SK-N-SH (cell line): ENCODE data around the gene HES1. TPM values are rescaled to one million over a fixed set of nuclear protein-coding genes. Genes with fewer than 3 reads are reported as not detected.
"Not testable (repeated sequence)": the region's sequence is repeated elsewhere in the genome, so short reads cannot be mapped to it uniquely, and the experiment has no call there.

ENCODE experiments used
- CTCF ChIA-PET: fragments of 300-600, 350-600 bp; formaldehyde crosslinking; extraction: SDS; loops from one replicate; lab custom pipeline; 2021; lab: Yijun Ruan, JAX
- POLR2A ChIA-PET: fragments of 350-600 bp; sonication (Branson Sonifier 250); formaldehyde crosslinking; extraction: SDS; loops from one replicate; lab custom pipeline; 2020; ENCODE audit warnings: antibody characterized with exemption, inconsistent platforms; lab: Yijun Ruan, JAX
- DNase-seq: peaks from one replicate; pipeline ENCODE4 v3.0.0; 2012
- H2AFZ ChIP-seq: fragments of 200-600 bp; sonication (generic); 2 replicates; pipeline ENCODE4 v1.8.1; 2016; ENCODE audit warnings: antibody characterized with exemption, mild to moderate bottlenecking, low read depth
- H3F3A ChIP-seq: fragments of 200-600 bp; sonication (generic); replicated peaks from 2 replicates; pipeline ENCODE3; 2016; ENCODE audit warnings: antibody characterized with exemption, mild to moderate bottlenecking; ENCODE audit not compliant: insufficient read depth
- H3K27ac ChIP-seq, 2 experiments: fragments of 200-500 bp in 1 of 2; fragments of 200-600 bp in 1 of 2; sonication (Bioruptor generic) in 1 of 2; sonication (generic), shearing (Covaris generic) in 1 of 2; 2 replicates each; pipeline versions ENCODE4 v1.5.1 to v1.6.1; 2014 to 2016; ENCODE audit warnings: low read depth in 2 of 2, inconsistent platforms in 1 of 2, low read length in 1 of 2, mild to moderate bottlenecking in 1 of 2, mixed read lengths in 1 of 2
- H3K27me3 ChIP-seq: fragments of 200-600 bp; sonication (generic), shearing (Covaris generic); 2 replicates; pipeline ENCODE4 v1.6.1; 2016; ENCODE audit warnings: mixed run types; ENCODE audit not compliant: insufficient read depth
- H3K36me3 ChIP-seq, 2 experiments: fragments of 200-500 bp in 1 of 2; fragments of 200-600 bp in 1 of 2; sonication (Bioruptor generic) in 1 of 2; sonication (generic) in 1 of 2; replicated peaks in 1 of 2; 2 replicates each; pipeline versions ENCODE3 to v1.5.1; 2014 to 2016; ENCODE audit warnings: low read length in 1 of 2, mild to moderate bottlenecking in 1 of 2; ENCODE audit not compliant: insufficient read depth in 2 of 2, control insufficient read depth in 1 of 2
- H3K4me1 ChIP-seq, 2 experiments: fragments of 200-500 bp in 1 of 2; fragments of 200-600 bp in 1 of 2; sonication (Bioruptor generic) in 1 of 2; sonication (generic), shearing (Covaris generic) in 1 of 2; 2 replicates each; pipeline versions ENCODE4 v1.5.1 to v1.6.1; 2014 to 2016; ENCODE audit warnings: low read depth in 1 of 2, low read length in 1 of 2, mixed run types in 1 of 2; ENCODE audit not compliant: insufficient read depth in 2 of 2, control insufficient read depth in 1 of 2
- H3K4me2 ChIP-seq: fragments of 200-600 bp; sonication (generic), shearing (Covaris generic); 2 replicates; pipeline ENCODE4 v1.6.1; 2017; ENCODE audit warnings: mixed run types
- H3K4me3 ChIP-seq, 2 experiments: fragments of 200-500 bp in 1 of 2; fragments of 200-600 bp in 1 of 2; sonication (Bioruptor generic) in 1 of 2; sonication (generic), shearing (Covaris generic) in 1 of 2; 2 replicates each; pipeline versions ENCODE4 v1.5.1 to v1.8.1; 2014 to 2016; ENCODE audit warnings: low read depth in 2 of 2, inconsistent platforms in 1 of 2, low read length in 1 of 2, mild to moderate bottlenecking in 1 of 2, mixed read lengths in 1 of 2, moderate library complexity in 1 of 2
- H3K79me2 ChIP-seq: fragments of 200-600 bp; sonication (generic); 2 replicates; pipeline ENCODE4 v1.8.1; 2017; ENCODE audit warnings: mild to moderate bottlenecking; ENCODE audit not compliant: insufficient read depth
- H3K9ac ChIP-seq: fragments of 200-600 bp; sonication (generic); 2 replicates; pipeline ENCODE4 v1.6.1; 2017; ENCODE audit warnings: mixed run types
- H3K9me2 ChIP-seq: fragments of 200-600 bp; sonication (generic); 2 replicates; pipeline ENCODE4 v1.6.1; 2017; ENCODE audit warnings: mixed run types
- H3K9me3 ChIP-seq: fragments of 200-600 bp; sonication (generic); 2 replicates; pipeline ENCODE4 v1.6.1; 2017; ENCODE audit warnings: mixed run types, mild to moderate bottlenecking, moderate library complexity
- H4K20me1 ChIP-seq: fragments of 200-600 bp; sonication (generic); 2 replicates; pipeline ENCODE4 v1.6.1; 2017; ENCODE audit warnings: mild to moderate bottlenecking, mixed run types; ENCODE audit not compliant: insufficient read depth
- CHD2 ChIP-seq: fragments of 150-350 bp; IDR thresholded peaks from 2 replicates; pipeline ENCODE4 v1.6.1; 2018; ENCODE audit warnings: low read length; ENCODE audit not compliant: partially characterized antibody
- FOXM1 ChIP-seq: IDR thresholded peaks from 2 replicates; pipeline ENCODE4 v1.4.0; 2012; ENCODE audit warnings: low read depth, mild to moderate bottlenecking
- GATA2 ChIP-seq: sonication (generic); formaldehyde crosslinking; IDR thresholded peaks from 2 replicates; pipeline ENCODE4 v1.5.0; 2020; ENCODE audit warnings: mild to moderate bottlenecking, missing genetic modification reagents
- IRF3 ChIP-seq: fragments of 150-350 bp; IDR thresholded peaks from 2 replicates; pipeline ENCODE4 v1.6.1; 2016; ENCODE audit warnings: mild to moderate bottlenecking, low read depth, low read length
- JUND ChIP-seq: IDR thresholded peaks from 2 replicates; pipeline ENCODE4 v1.4.0; 2012
- MEF2A ChIP-seq: IDR thresholded peaks from 2 replicates; pipeline ENCODE4 v1.4.0; 2012; ENCODE audit warnings: low read depth, borderline replicate concordance
- NFIC ChIP-seq: IDR thresholded peaks from 2 replicates; pipeline ENCODE4 v1.4.0; 2012; ENCODE audit warnings: borderline replicate concordance
- RAD21 ChIP-seq: IDR thresholded peaks from 2 replicates; pipeline ENCODE4 v1.6.1; 2012; ENCODE audit warnings: mild to moderate bottlenecking, low read length
- REST ChIP-seq: IDR thresholded peaks from 2 replicates; pipeline ENCODE4 v1.6.1; 2012; ENCODE audit warnings: mild to moderate bottlenecking, low read depth, low read length, moderate library complexity
- RFX5 ChIP-seq: IDR thresholded peaks from 2 replicates; pipeline ENCODE4 v1.6.1; 2012; ENCODE audit warnings: mild to moderate bottlenecking, improper control_type of control experiment, low read length
- TAF1 ChIP-seq: IDR thresholded peaks from 2 replicates; pipeline ENCODE4 v1.6.1; 2012; ENCODE audit warnings: low read depth, mild to moderate bottlenecking, low read length, moderate library complexity, borderline replicate concordance
- USF1 ChIP-seq: IDR thresholded peaks from 2 replicates; pipeline ENCODE4 v1.4.0; 2012; ENCODE audit warnings: low read depth, borderline replicate concordance
- WGBS: methylation state at CpG from one replicate; pipeline ENCODE4 v1.1.6; 2017; ENCODE audit warnings: low lambda C conversion rate; 5-methylcytosine and 5-hydroxymethylcytosine counted together
- polyA plus RNA-seq, 3 experiments: library from polyadenylated mRNA; depleted of rRNA; stranded (reverse); fragments of >200 nt; gene quantifications; 2 replicates each; pipeline ENCODE4 v1.2.3, GENCODE V29; 2012
- TF ChIP-seq, protein P1 (sequence below): fragments of 150-350 bp; IDR thresholded peaks from 2 replicates; pipeline ENCODE4 v1.6.1; 2017; ENCODE audit warnings: antibody characterized with exemption, low read length, low read depth, borderline replicate concordance
- TF ChIP-seq, protein P2 (sequence below): IDR thresholded peaks from 2 replicates; pipeline ENCODE4 v1.4.0; 2012; ENCODE audit warnings: low read depth

HES1 gene
- polyA plus RNA-seq, 1 of the 3 experiments (the other 2 are of a cell fraction): 225 TPM

- TF ChIP-seq REST: no peak
- TF ChIP-seq MEF2A: no peak
- no peak for TF ChIP-seq CHD2
- no peak for TF ChIP-seq TAF1
- no peak for TF ChIP-seq FOXM1
- no peak for TF ChIP-seq IRF3
- no peak for TF ChIP-seq GATA2 (CRISPR knock-in tag)
- TF ChIP-seq, protein P1, sequence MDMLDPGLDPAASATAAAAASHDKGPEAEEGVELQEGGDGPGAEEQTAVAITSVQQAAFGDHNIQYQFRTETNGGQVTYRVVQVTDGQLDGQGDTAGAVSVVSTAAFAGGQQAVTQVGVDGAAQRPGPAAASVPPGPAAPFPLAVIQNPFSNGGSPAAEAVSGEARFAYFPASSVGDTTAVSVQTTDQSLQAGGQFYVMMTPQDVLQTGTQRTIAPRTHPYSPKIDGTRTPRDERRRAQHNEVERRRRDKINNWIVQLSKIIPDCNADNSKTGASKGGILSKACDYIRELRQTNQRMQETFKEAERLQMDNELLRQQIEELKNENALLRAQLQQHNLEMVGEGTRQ: no peak
These were observed 45.2 kb upstream of the HES1 start (continued) for GRCh38 chr3:194090716-194091115.

DNA sequence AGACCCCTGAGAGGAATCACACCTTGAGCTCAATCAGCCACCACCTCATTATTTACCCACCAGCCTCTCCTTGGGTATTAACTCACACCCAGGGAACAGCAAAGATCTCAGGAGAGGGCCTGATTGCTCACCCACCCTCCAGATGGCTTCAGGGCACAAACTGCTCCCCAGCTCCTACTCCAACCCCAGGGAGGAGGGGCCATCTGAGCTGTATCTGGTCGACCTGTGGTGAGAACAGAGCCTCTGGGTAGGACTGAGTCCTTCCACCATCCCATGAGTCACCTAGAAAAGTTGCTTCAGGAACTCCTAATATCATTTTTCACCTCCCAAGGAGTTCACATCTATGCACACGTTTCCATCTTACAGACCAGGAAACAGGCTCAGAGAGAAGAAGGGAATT, 44.8 kb upstream of the HES1 start:
- H3F3A ChIP-seq: no peaks in the 10 kb centered on the region
- no peaks in the 10 kb centered on the region for H3K9me2 ChIP-seq
- H3K4me3 ChIP-seq: no peak overlapping the region
- no peak overlapping the region for H2AFZ ChIP-seq
- no peaks in the 10 kb centered on the region for H3K27me3 ChIP-seq
- no peak overlapping the region for H3K9ac ChIP-seq
- TF ChIP-seq GATA2 (CRISPR knock-in tag) (no peak), RAD21 (no peak), RFX5 (no peak), REST (no peak), CHD2 (no peak), JUND (no peak), USF1 (no peak), NFIC (no peak)
- TF ChIP-seq, protein P2, sequence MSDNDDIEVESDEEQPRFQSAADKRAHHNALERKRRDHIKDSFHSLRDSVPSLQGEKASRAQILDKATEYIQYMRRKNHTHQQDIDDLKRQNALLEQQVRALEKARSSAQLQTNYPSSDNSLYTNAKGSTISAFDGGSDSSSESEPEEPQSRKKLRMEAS: no peak
- H3K9me3 ChIP-seq: no peaks in the 10 kb centered on the region
- DNase-seq: no peak
- POLR2A ChIA-PET: interaction anchor here (0.6 to 0.7 kb wide), 2 partner anchors 10 to 238 kb away, joined by 3 read pairs; no protein-coding TSS in a partner anchor
- H3K36me3 ChIP-seq: no peaks in the 10 kb centered on the region
- H3K4me1 ChIP-seq: peaks cover 7 to 16% of the 10 kb centered on the region in 2 experiments; a peak in 2 of 4 replicates
- CTCF ChIA-PET: interaction anchor here (0.8 to 1.2 kb wide), 3 partner anchors 47 to 310 kb away, joined by 4 read pairs; no protein-coding TSS in a partner anchor
- H3K79me2 ChIP-seq: no peaks in the 10 kb centered on the region
- H3K27ac ChIP-seq: no peak overlapping the region
- H4K20me1 ChIP-seq: no peaks in the 10 kb centered on the region
- no peak overlapping the region for H3K4me2 ChIP-seq
- WGBS: 18% methylated on average over 2 of the region's 2 CpGs

GRCh38 chr3:194091897-194092296, 44.1 kb upstream of the HES1 start:
- CTCF ChIA-PET: interaction anchor here (0.9 kb wide), 1 partner anchor 224 kb away, joined by 4 read pairs; no protein-coding TSS in a partner anchor
- H3K9ac ChIP-seq, H4K20me1 ChIP-seq, H3K27ac ChIP-seq, H3K4me3 ChIP-seq, H3K9me3 ChIP-seq, POLR2A ChIA-PET, H3K4me2 ChIP-seq, H3K36me3 ChIP-seq, H3K79me2 ChIP-seq, H2AFZ ChIP-seq, H3K9me2 ChIP-seq, DNase-seq, H3F3A ChIP-seq, H3K27me3 ChIP-seq: not testable (repeated sequence)
- H3K4me1 ChIP-seq: peaks cover 7 to 17% of the 10 kb centered on the region in 2 experiments; a peak in 2 of 4 replicates
- WGBS: 92% methylated on average over 6 of the region's 6 CpGs
